Stimulated activated CD4-positive, alpha-beta T cell treated with anti-CD3 and anti-CD28 coated beads, TNF-alpha, amount 100 ng/mL, for 4 hours (primary cell): ENCODE results near the gene CDPF1.
"Not testable (repeated sequence)": the region's sequence is repeated elsewhere in the genome, so short reads cannot be mapped to it uniquely, and the experiment has no call there.

Experiments used
- DNase-seq, 3 experiments: peaks; one replicate each; pipeline ENCODE4 v3.0.0-alpha.2; 2020; ENCODE audit warnings: low read depth in 3 of 3

The CDPF1 gene

GRCh38 chr22:46281866-46282678 is 32.0 kb upstream of the CDPF1 start:
- no peak for DNase-seq

GRCh38 chr22:46280999-46281623 is 31.0 kb upstream of the CDPF1 start:
- no peak for DNase-seq

- no peak for DNase-seq
These were observed 30.1 kb upstream of the CDPF1 start for GRCh38 chr22:46280063-46280817.

- no peak for DNase-seq
These were observed 28.9 kb upstream of the CDPF1 start for GRCh38 chr22:46278656-46279645.

- no peak for DNase-seq
These were observed 26.5 kb upstream of the CDPF1 start for GRCh38 chr22:46276563-46276962.

- no peak for DNase-seq
These were observed 25.5 kb upstream of the CDPF1 start for GRCh38 chr22:46275455-46276122.

- DNase-seq, result no peak
These were observed 24.3 kb upstream of the CDPF1 start for GRCh38 chr22:46274381-46274780.

- no peak for DNase-seq
These were observed 23.5 kb upstream of the CDPF1 start for GRCh38 chr22:46273432-46274148.

- DNase-seq, result no peak
These were observed 22.8 kb upstream of the CDPF1 start for GRCh38 chr22:46272762-46273431.

GRCh38 chr22:46272196-46272595 is 22.1 kb upstream of the CDPF1 start:
- DNase-seq, result no peak

GRCh38 chr22:46269564-46269963 is 19.5 kb upstream of the CDPF1 start:
- DNase-seq, result no peak

GRCh38 chr22:46267431-46268279 is 17.6 kb upstream of the CDPF1 start, which contains the start of gene TTC38:
TTC38 (plus strand) TSS chr22:46268008; CDS start chr22:46268040, 32 bp downstream.
- DNase-seq, result peak in 2 of 3 experiments; percentile 16 to 25

- DNase-seq, result not testable (repeated sequence)
These were observed 15.5 kb upstream of the CDPF1 start for GRCh38 chr22:46265627-46266026.

GRCh38 chr22:46264520-46264919 is 14.4 kb upstream of the CDPF1 start:
- DNase-seq, result not testable (repeated sequence)

- DNase-seq, result no peak
These were observed 13.1 kb upstream of the CDPF1 start, which contains the start of gene PKDREJ for GRCh38 chr22:46263216-46263590. PKDREJ (minus strand) TSS chr22:46263343; CDS start chr22:46263322, 21 bp downstream.

GRCh38 chr22:46262449-46263215 is 12.5 kb upstream of the CDPF1 start:
- DNase-seq, result no peak

GRCh38 chr22:46260038-46260437 is 9.9 kb upstream of the CDPF1 start:
- no peak for DNase-seq

- no peak for DNase-seq
These were observed 9.3 kb upstream of the CDPF1 start for GRCh38 chr22:46259374-46259773.
